ENCODE measurements around the gene MBNL3. TPM values are rescaled to one million over a fixed set of nuclear protein-coding genes. Genes with fewer than 3 reads are reported as not detected.

MBNL3 gene
- total and polyA plus RNA-seq, 2 experiments from 2014 or later: 0.98 to 1.6 TPM

- Histone ChIP-seq H3K36me3 (no peaks in the 10 kb centered on the region), H3K27ac (no peak overlapping the region), H3K27me3 (no peaks in the 10 kb centered on the region), H3K4me1 (ENCODE audit: low read depth) (peaks cover 9% of the 10 kb centered on the region), H3K9me3 (ENCODE audit: low read depth) (no peaks in the 10 kb centered on the region), H3K4me3 (no peak overlapping the region)
- TF ChIP-seq CTCF (IDR thresholded peaks at IDR 0.05; ENCODE audit: low read depth, low read length): no peak
- DNase-seq (ENCODE audit: low read depth in 1 of 2, low spot score in 1 of 2): peak; percentile 22 to 64
These were observed 8.1 kb downstream of the MBNL3 start for GRCh38 chrX:132480581-132481203.

DNA sequence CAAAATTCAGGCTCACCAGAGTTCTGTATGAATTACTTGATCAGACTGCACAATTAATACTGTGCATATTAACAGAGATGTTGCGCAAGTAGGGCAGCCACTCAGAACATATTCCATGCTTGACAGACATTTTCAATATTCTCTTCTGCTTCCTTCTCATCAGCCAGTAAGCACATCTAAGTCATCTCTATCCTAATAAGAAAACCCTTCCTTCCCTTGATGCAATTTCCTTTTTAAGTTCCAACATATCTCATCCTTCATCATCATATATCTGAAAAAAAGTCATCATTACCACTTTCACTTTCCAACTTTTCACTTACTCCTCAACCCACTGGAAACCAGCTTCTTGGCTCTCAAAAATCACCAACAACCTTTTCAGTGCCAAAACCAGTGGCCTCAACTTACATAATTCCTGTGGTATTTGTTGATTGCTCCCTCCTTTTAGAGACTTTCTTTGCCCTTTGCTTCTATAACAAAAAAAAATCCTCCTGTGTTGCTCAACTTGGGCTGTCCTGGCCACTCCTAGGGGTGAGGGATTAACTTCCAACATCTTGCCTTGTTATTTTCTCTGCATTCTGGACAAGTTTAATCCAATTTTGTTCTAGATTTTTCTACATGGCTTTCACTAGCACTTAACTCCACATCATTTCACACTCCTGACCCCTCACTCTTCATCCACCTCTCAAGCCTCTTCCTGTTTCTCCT is 14.1 kb downstream of the MBNL3 start:
- no peak overlapping the region for H3K27ac ChIP-seq
- H3K4me1 ChIP-seq (ENCODE audit: low read depth): no peaks in the 10 kb centered on the region
- no peak overlapping the region for H3K4me3 ChIP-seq
- no peaks in the 10 kb centered on the region for H3K9me3 ChIP-seq (ENCODE audit: low read depth)
- no peaks in the 10 kb centered on the region for H3K27me3 ChIP-seq
- peak in 1 of 2 donors; percentile 41 for DNase-seq (ENCODE audit: low read depth in 1 of 2, low spot score in 1 of 2)
- TF ChIP-seq CTCF (IDR thresholded peaks at IDR 0.05; ENCODE audit: low read depth, low read length): no peak
- H3K36me3 ChIP-seq: no peaks in the 10 kb centered on the region

DNA sequence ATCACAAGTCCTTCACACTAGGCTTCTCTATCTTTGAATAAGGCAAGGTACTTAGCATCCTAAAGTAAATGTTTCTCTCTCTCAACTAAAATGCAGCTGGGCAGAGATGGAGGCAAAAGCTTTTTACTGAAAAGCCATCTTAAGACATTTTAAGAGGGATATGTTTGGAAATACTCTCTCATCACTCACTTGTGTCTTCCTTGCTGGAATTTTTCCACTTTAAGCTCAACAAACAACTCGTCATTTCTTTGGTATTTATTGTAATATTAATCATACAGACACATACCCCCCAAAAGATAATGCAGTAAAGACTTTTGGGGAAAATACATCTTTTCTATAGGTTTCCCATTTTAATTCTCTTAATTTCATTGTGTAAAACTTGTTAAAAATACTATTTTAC is 16.4 kb downstream of the MBNL3 start:
- Histone ChIP-seq H3K4me3 (no peak overlapping the region), H3K4me1 (ENCODE audit: low read depth) (no peaks in the 10 kb centered on the region), H3K36me3 (no peaks in the 10 kb centered on the region), H3K27me3 (no peaks in the 10 kb centered on the region), H3K9me3 (ENCODE audit: low read depth) (no peaks in the 10 kb centered on the region), H3K27ac (no peak overlapping the region)
- TF ChIP-seq CTCF (IDR thresholded peaks at IDR 0.05; ENCODE audit: low read depth, low read length): no peak
- DNase-seq (ENCODE audit: low read depth in 1 of 2, low spot score in 1 of 2): no peak

GRCh38 chrX:132470831-132471230 is 18.0 kb downstream of the MBNL3 start:
- Histone ChIP-seq H3K4me1 (ENCODE audit: low read depth) (no peaks in the 10 kb centered on the region), H3K9me3 (ENCODE audit: low read depth) (no peaks in the 10 kb centered on the region), H3K27me3 (no peaks in the 10 kb centered on the region), H3K36me3 (no peaks in the 10 kb centered on the region), H3K4me3 (no peak overlapping the region), H3K27ac (no peak overlapping the region)
- TF ChIP-seq CTCF (IDR thresholded peaks at IDR 0.05; ENCODE audit: low read depth, low read length): no peak
- no peak for DNase-seq (ENCODE audit: low read depth in 1 of 2, low spot score in 1 of 2)

- DNase-seq (ENCODE audit: low read depth in 1 of 2, low spot score in 1 of 2): no peak
- no peaks in the 10 kb centered on the region for H3K4me1 ChIP-seq (ENCODE audit: low read depth)
- no peak for TF ChIP-seq CTCF (IDR thresholded peaks at IDR 0.05; ENCODE audit: low read depth, low read length)
- H3K36me3 ChIP-seq: no peaks in the 10 kb centered on the region
- no peaks in the 10 kb centered on the region for H3K9me3 ChIP-seq (ENCODE audit: low read depth)
- no peaks in the 10 kb centered on the region for H3K27me3 ChIP-seq
- no peak overlapping the region for H3K27ac ChIP-seq
- H3K4me3 ChIP-seq: no peak overlapping the region
These were observed 18.7 kb downstream of the MBNL3 start for GRCh38 chrX:132470179-132470578.
